DOHH2 (cell line): ENCODE data around the gene E2F4.

Source experiments
- H3F3A ChIP-seq: fragments of 200-600 bp; sonication (generic), shearing (Covaris generic); 2 replicates; pipeline ENCODE4 v1.6.0; 2016; ENCODE audit warnings: antibody characterized with exemption, mild to moderate bottlenecking; ENCODE audit not compliant: control insufficient read depth, insufficient read depth
- H3K27ac ChIP-seq: fragments of 200-600 bp; sonication (generic); 2 replicates; pipeline ENCODE4 v1.5.1; 2014; ENCODE audit warnings: low read depth, mild to moderate bottlenecking, low read length, moderate library complexity
- H3K27me3 ChIP-seq: fragments of 200-600 bp; sonication (generic); 2 replicates; pipeline ENCODE4 v1.6.1; 2014; ENCODE audit warnings: mild to moderate bottlenecking, low read length, mixed read lengths; ENCODE audit not compliant: control insufficient read depth
- H3K36me3 ChIP-seq: fragments of 200-600 bp; sonication (generic); 2 replicates; pipeline ENCODE4 v1.6.1; 2014; ENCODE audit warnings: mild to moderate bottlenecking, low read length, moderate library complexity, mixed read lengths; ENCODE audit not compliant: control insufficient read depth
- H3K4me1 ChIP-seq: fragments of 200-600 bp; sonication (generic); 2 replicates; pipeline ENCODE4 v1.6.1; 2014; ENCODE audit warnings: mild to moderate bottlenecking, low read length, mixed read lengths; ENCODE audit not compliant: control insufficient read depth
- H3K4me2 ChIP-seq: fragments of 200-600 bp; sonication (generic); 2 replicates; pipeline ENCODE4 v1.6.0; 2014; ENCODE audit warnings: mild to moderate bottlenecking, low read length, moderate library complexity
- H3K4me3 ChIP-seq: fragments of 200-600 bp; sonication (generic); 2 replicates; pipeline ENCODE4 v1.5.1; 2014; ENCODE audit warnings: mild to moderate bottlenecking, low read length, mixed read lengths
- H3K79me2 ChIP-seq: fragments of 200-600 bp; sonication (generic); 2 replicates; pipeline ENCODE4 v1.6.1; 2014; ENCODE audit warnings: mild to moderate bottlenecking, low read length, mixed read lengths; ENCODE audit not compliant: control insufficient read depth
- H3K9me2 ChIP-seq: fragments of 200-600 bp; sonication (generic); replicated peaks from 2 replicates; pipeline ENCODE4 v1.6.1; 2014; ENCODE audit warnings: mild to moderate bottlenecking, low read length, mixed read lengths; ENCODE audit not compliant: control insufficient read depth
- H3K9me3 ChIP-seq: fragments of 200-600 bp; sonication (generic); 2 replicates; pipeline ENCODE4 v1.6.1; 2014; ENCODE audit warnings: antibody characterized with exemption, low read length, mixed read lengths; ENCODE audit not compliant: control insufficient read depth, insufficient read depth
- H4K20me1 ChIP-seq: fragments of 200-600 bp; sonication (generic); 2 replicates; pipeline ENCODE4 v1.6.0; 2014; ENCODE audit warnings: low read depth, mild to moderate bottlenecking, antibody characterized with exemption, low read length, moderate library complexity; ENCODE audit not compliant: control insufficient read depth, insufficient read depth
- CTCF ChIP-seq: fragments of 200-600 bp; sonication (generic); IDR thresholded peaks from one replicate; pipeline ENCODE4 v1.5.1; 2014; ENCODE audit warnings: antibody characterized with exemption, mild to moderate bottlenecking, low read depth, low read length; ENCODE audit not compliant: poor library complexity, severe bottlenecking
- EZH2phosphoT487 ChIP-seq: fragments of 200-600 bp; sonication (generic); IDR thresholded peaks from 2 replicates; pipeline ENCODE4 v1.6.1; 2017; ENCODE audit warnings: borderline replicate concordance, mild to moderate bottlenecking, antibody characterized with exemption, low read length, moderate library complexity, mixed read lengths

Gene E2F4

GRCh38 chr16:67148221-67148620 is 43.7 kb upstream of the E2F4 start:
- 0 out of 2 replicates have a peak, but pooled peaks cover 3% of the 10 kb centered on the region for H3K4me1 ChIP-seq
- no peak overlapping the region for H3K4me3 ChIP-seq
- H3K27ac ChIP-seq = no peak overlapping the region
- no peaks in the 10 kb centered on the region for H3K9me2 ChIP-seq
- H3K9me3 ChIP-seq = no peaks in the 10 kb centered on the region
- H3K79me2 ChIP-seq = no peaks in the 10 kb centered on the region
- no peak for TF ChIP-seq EZH2phosphoT487
- TF ChIP-seq CTCF = no peak
- peaks cover 13% of the 10 kb centered on the region; the same call in 1 of the 2 replicates for H3K27me3 ChIP-seq
- H3K36me3 ChIP-seq = peaks cover 32% of the 10 kb centered on the region
- no peaks in the 10 kb centered on the region; the same call in 1 of the 2 replicates for H3F3A ChIP-seq
- H4K20me1 ChIP-seq = no peaks in the 10 kb centered on the region; the same call in 1 of the 2 replicates
- H3K4me2 ChIP-seq = no peak overlapping the region

- Histone ChIP-seq H3K79me2 (no peaks in the 10 kb centered on the region), H3K4me1 (0 out of 2 replicates have a peak, but pooled peaks cover 3% of the 10 kb centered on the region), H3K4me2 (no peak overlapping the region), H4K20me1 (no peaks in the 10 kb centered on the region; the same call in 1 of the 2 replicates), H3K9me2 (no peaks in the 10 kb centered on the region), H3K4me3 (no peak overlapping the region), H3K36me3 (peaks cover 29% of the 10 kb centered on the region), H3F3A (no peaks in the 10 kb centered on the region; the same call in 1 of the 2 replicates), H3K27me3 (peaks cover 13% of the 10 kb centered on the region; the same call in 1 of the 2 replicates), H3K9me3 (no peaks in the 10 kb centered on the region), H3K27ac (no peak overlapping the region)
- TF ChIP-seq EZH2phosphoT487 = no peak
- no peak for TF ChIP-seq CTCF
These were observed 43.2 kb upstream of the E2F4 start for GRCh38 chr16:67148656-67149275.

- H4K20me1 ChIP-seq = no peaks in the 10 kb centered on the region; the same call in 1 of the 2 replicates
- no peaks in the 10 kb centered on the region for H3K9me2 ChIP-seq
- 0 out of 2 replicates have a peak, but pooled peaks cover 3% of the 10 kb centered on the region for H3K4me1 ChIP-seq
- no peaks in the 10 kb centered on the region for H3K79me2 ChIP-seq
- peaks cover 13% of the 10 kb centered on the region; the same call in 1 of the 2 replicates for H3K27me3 ChIP-seq
- H3F3A ChIP-seq = no peaks in the 10 kb centered on the region; the same call in 1 of the 2 replicates
- TF ChIP-seq EZH2phosphoT487 (no peak), CTCF (no peak)
- no peak overlapping the region for H3K4me3 ChIP-seq
- peaks cover 24% of the 10 kb centered on the region for H3K36me3 ChIP-seq
- H3K9me3 ChIP-seq = no peaks in the 10 kb centered on the region
- H3K27ac ChIP-seq = no peak overlapping the region
- H3K4me2 ChIP-seq = no peak overlapping the region
These were observed 42.5 kb upstream of the E2F4 start for GRCh38 chr16:67149276-67150046.
